H9 (cell line): ENCODE data around the gene SLC35F3. TPM values are rescaled to one million over a fixed set of nuclear protein-coding genes. Genes with fewer than 3 reads are reported as not detected.

Experiments
- DNase-seq: peaks from one replicate; pipeline ENCODE4 v3.0.0-alpha.2; 2017
- H2AFZ ChIP-seq: one replicate; pipeline ENCODE4 v1.6.1; 2013; ENCODE audit warnings: mild to moderate bottlenecking, low read length, control low read depth, moderate library complexity
- H2AK5ac ChIP-seq: 2 replicates; pipeline ENCODE4 v1.6.1; 2013; ENCODE audit warnings: low read length, control low read depth, mixed read lengths; ENCODE audit not compliant: insufficient read length
- H2BK120ac ChIP-seq: one replicate; pipeline ENCODE4 v1.6.1; 2013; ENCODE audit warnings: low read depth, mild to moderate bottlenecking, low read length, control low read depth, inconsistent platforms; ENCODE audit not compliant: poor library complexity, severe bottlenecking
- H2BK12ac ChIP-seq: 2 replicates; pipeline ENCODE4 v1.6.1; 2013; ENCODE audit warnings: low read length, control low read depth, mixed read lengths, low read depth; ENCODE audit not compliant: insufficient read length
- H2BK15ac ChIP-seq: 2 replicates; pipeline ENCODE4 v1.6.1; 2013; ENCODE audit warnings: low read depth, low read length, control low read depth
- H2BK20ac ChIP-seq: one replicate; pipeline ENCODE4 v1.6.1; 2013; ENCODE audit warnings: low read depth, mild to moderate bottlenecking, low read length, control low read depth, inconsistent platforms; ENCODE audit not compliant: poor library complexity, severe bottlenecking
- H2BK5ac ChIP-seq: 2 replicates; pipeline ENCODE4 v1.6.1; 2013; ENCODE audit warnings: low read length, control low read depth, mixed read lengths; ENCODE audit not compliant: insufficient read length
- H3K14ac ChIP-seq: 2 replicates; pipeline ENCODE4 v1.6.1; 2013; ENCODE audit warnings: low read length, control low read depth; ENCODE audit not compliant: insufficient read depth
- H3K18ac ChIP-seq: 2 replicates; pipeline ENCODE4 v1.6.1; 2013; ENCODE audit warnings: low read depth, mild to moderate bottlenecking, mixed read lengths, low read length, control low read depth; ENCODE audit not compliant: insufficient read length
- H3K23ac ChIP-seq: 2 replicates; pipeline ENCODE4 v1.6.1; 2013; ENCODE audit warnings: low read length, control low read depth, mixed read lengths, low read depth; ENCODE audit not compliant: insufficient read length
- H3K23me2 ChIP-seq: 2 replicates; pipeline ENCODE4 v1.6.1; 2013; ENCODE audit warnings: low read depth, mild to moderate bottlenecking, mixed read lengths, low read length, control low read depth; ENCODE audit not compliant: insufficient read length, poor library complexity, severe bottlenecking
- H3K27ac ChIP-seq: 2 replicates; pipeline ENCODE4 v1.5.1; 2013; ENCODE audit warnings: low read length, control low read depth, mixed read lengths, low read depth; ENCODE audit not compliant: insufficient read length
- H3K27me3 ChIP-seq: 2 replicates; pipeline ENCODE4 v1.6.1; 2013; ENCODE audit warnings: low read length, control low read depth, inconsistent platforms; ENCODE audit not compliant: insufficient read depth
- H3K4ac ChIP-seq: 2 replicates; pipeline ENCODE4 v1.6.1; 2013; ENCODE audit warnings: low read depth, mild to moderate bottlenecking, control low read depth, inconsistent platforms, low read length, moderate library complexity
- H3K4me1 ChIP-seq: 2 replicates; pipeline ENCODE4 v1.6.1; 2013; ENCODE audit warnings: low read length, control low read depth, inconsistent platforms; ENCODE audit not compliant: insufficient read depth
- H3K4me2 ChIP-seq: 2 replicates; pipeline ENCODE4 v1.6.1; 2013; ENCODE audit warnings: low read length, control low read depth, mixed read lengths; ENCODE audit not compliant: insufficient read length, insufficient read depth
- H3K56ac ChIP-seq: 2 replicates; pipeline ENCODE4 v1.6.1; 2013; ENCODE audit warnings: low read depth, mild to moderate bottlenecking, mixed read lengths, low read length, control low read depth; ENCODE audit not compliant: insufficient read length
- H3K79me1 ChIP-seq: 2 replicates; pipeline ENCODE4 v1.6.1; 2013; ENCODE audit warnings: low read depth, mild to moderate bottlenecking, moderate library complexity, low read length, control low read depth, inconsistent platforms; ENCODE audit not compliant: insufficient read depth, poor library complexity, severe bottlenecking
- H3K79me2 ChIP-seq: 2 replicates; pipeline ENCODE4 v1.6.1; 2013; ENCODE audit warnings: low read length, control low read depth, inconsistent platforms; ENCODE audit not compliant: insufficient read depth
- H3K9ac ChIP-seq: 2 replicates; pipeline ENCODE4 v1.6.1; 2013; ENCODE audit warnings: low read length, control low read depth, mixed read lengths; ENCODE audit not compliant: insufficient read length; ENCODE audit errors: extremely low read depth
- H3K9me3 ChIP-seq: one replicate; pipeline ENCODE4 v1.6.1; 2013; ENCODE audit warnings: low read depth, low read length, inconsistent platforms; ENCODE audit not compliant: control insufficient read depth
- H3T11ph ChIP-seq: one replicate; pipeline ENCODE4 v1.6.1; 2013; ENCODE audit warnings: mild to moderate bottlenecking, low read length, control low read depth, inconsistent platforms
- H4K20me1 ChIP-seq: one replicate; pipeline ENCODE4 v1.6.1; 2013; ENCODE audit not compliant: control insufficient read depth, insufficient read length, insufficient read depth
- H4K5ac ChIP-seq: 2 replicates; pipeline ENCODE4 v1.6.1; 2013; ENCODE audit warnings: low read depth, mild to moderate bottlenecking, mixed read lengths, low read length, control low read depth; ENCODE audit not compliant: insufficient read length
- H4K8ac ChIP-seq: replicated peaks from 2 replicates; pipeline ENCODE4 v1.6.1; 2013; ENCODE audit warnings: low read length, control low read depth, mixed read lengths, low read depth; ENCODE audit not compliant: insufficient read length
- H4K91ac ChIP-seq: 2 replicates; pipeline ENCODE4 v1.6.1; 2013; ENCODE audit warnings: low read depth, mild to moderate bottlenecking, moderate library complexity, mixed read lengths, low read length, control low read depth; ENCODE audit not compliant: insufficient read length
- H3K27ac Mint-ChIP-seq, 3 experiments: 2 replicates in 2 of 3; 3 replicates in 1 of 3; pipeline ENCODE4 v1.8.0; 2020 to 2021; ENCODE audit warnings: mixed read lengths in 3 of 3, mild to moderate bottlenecking in 1 of 3, moderate library complexity in 1 of 3
- H3K27me3 Mint-ChIP-seq: 2 replicates; pipeline ENCODE4 v1.8.0; 2021; ENCODE audit warnings: low read depth, mild to moderate bottlenecking, moderate library complexity, mixed read lengths
- H3K36me3 Mint-ChIP-seq, 3 experiments: 2 replicates in 2 of 3; 3 replicates in 1 of 3; pipeline ENCODE4 v1.8.0; 2020 to 2021; ENCODE audit warnings: low read depth in 3 of 3, mixed read lengths in 3 of 3; ENCODE audit not compliant: insufficient read depth in 1 of 3
- H3K4me1 Mint-ChIP-seq, 2 experiments: 2 replicates each; pipeline ENCODE4 v1.8.0; 2020; ENCODE audit warnings: mixed read lengths in 2 of 2
- H3K4me3 Mint-ChIP-seq, 2 experiments: 2 replicates in 1 of 2; 3 replicates in 1 of 2; pipeline ENCODE4 v1.8.0; 2020 to 2021; ENCODE audit warnings: mild to moderate bottlenecking in 2 of 2, mixed read lengths in 2 of 2, moderate library complexity in 1 of 2
- H3K9me3 Mint-ChIP-seq, 2 experiments: 2 replicates in 1 of 2; 3 replicates in 1 of 2; pipeline ENCODE4 v1.8.0; 2020; ENCODE audit warnings: mild to moderate bottlenecking in 2 of 2, mixed read lengths in 2 of 2, moderate library complexity in 1 of 2
- WGBS: extraction: QIAGEN DNeasy Blood & Tissue Kit; methylation state at CpG from one replicate; pipeline ENCODE4 v1.1.7; 2013; ENCODE audit warnings: missing lambda C conversion rate, low lambda C conversion rate, mixed read lengths; ENCODE audit not compliant: insufficient read length; ENCODE audit errors: extremely low coverage; 5-methylcytosine and 5-hydroxymethylcytosine counted together
- total RNA-seq: library from RNA; stranded (reverse); gene quantifications from 2 replicates; pipeline ENCODE4 v1.2.1, GENCODE V29; 2021
- TF ChIP-seq, protein P1 (sequence below): fragments of 200-600 bp; sonication (generic); conservative IDR thresholded peaks from 3 replicates; pipeline ENCODE4 v1.8.0; 2021; ENCODE audit warnings: antibody characterized with exemption, mild to moderate bottlenecking

SLC35F3 gene
- total RNA-seq, 1 experiment from 2014 or later: 0.81 TPM

DNA sequence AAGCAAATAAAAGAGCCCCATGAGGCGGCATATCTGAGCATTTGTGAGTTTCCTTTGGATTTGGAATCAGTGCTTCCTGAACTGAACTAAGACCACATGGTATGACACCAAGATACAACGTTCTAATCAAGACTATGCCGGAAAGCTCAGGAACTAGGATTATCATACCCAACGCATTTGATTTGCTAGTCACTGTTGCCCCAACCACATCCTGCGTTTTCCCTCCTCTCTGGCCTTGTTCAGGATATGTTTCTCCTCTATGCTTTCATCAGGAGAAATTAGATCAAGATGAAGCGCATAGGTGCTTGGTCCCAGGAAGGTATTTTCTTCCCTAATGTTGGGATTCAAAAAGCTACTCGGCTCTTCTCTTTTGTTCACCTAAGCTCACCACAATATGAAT is 79.3 kb downstream of the SLC35F3 start:
- Histone ChIP-seq H3K79me1 (no peaks in the 10 kb centered on the region), H4K91ac (no peak overlapping the region), H2BK20ac (no peak overlapping the region), H2AFZ (no peak overlapping the region), H3K4me1 (peaks cover 3% of the 10 kb centered on the region; the same call in 1 of the 2 replicates), H3T11ph (no peak overlapping the region), H3K4ac (no peak overlapping the region), H3K79me2 (no peaks in the 10 kb centered on the region), H3K27me3 (no peaks in the 10 kb centered on the region), H4K20me1 (no peaks in the 10 kb centered on the region), H2BK120ac (no peak overlapping the region), H3K9me3 (no peaks in the 10 kb centered on the region), H3K23ac (no peak overlapping the region), H2BK15ac (no peak overlapping the region), H4K5ac (no peak overlapping the region), H2BK5ac (no peak overlapping the region), H3K23me2 (no peaks in the 10 kb centered on the region), H3K9ac (no peak overlapping the region), H3K27ac (no peak overlapping the region), H3K14ac (no peak overlapping the region), H2AK5ac (no peak overlapping the region), H3K18ac (no peak overlapping the region), H3K56ac (no peak overlapping the region), H2BK12ac (no peak overlapping the region), H4K8ac (no peak overlapping the region), H3K4me2 (no peak overlapping the region)
- Mint-ChIP-seq H3K36me3 (no peaks in the 10 kb centered on the region), H3K4me1 (peaks cover 0 to 5% of the 10 kb centered on the region in 2 experiments; a peak in 1 of 4 replicates), H3K27me3 (peaks cover 2% of the 10 kb centered on the region), H3K27ac (no peak overlapping the region), H3K9me3 (no peaks in the 10 kb centered on the region), H3K4me3 (no peak overlapping the region)
- no CpG with 5 or more reads among the region's 7 CpGs for WGBS
- DNase-seq: no peak
- TF ChIP-seq, protein P1, sequence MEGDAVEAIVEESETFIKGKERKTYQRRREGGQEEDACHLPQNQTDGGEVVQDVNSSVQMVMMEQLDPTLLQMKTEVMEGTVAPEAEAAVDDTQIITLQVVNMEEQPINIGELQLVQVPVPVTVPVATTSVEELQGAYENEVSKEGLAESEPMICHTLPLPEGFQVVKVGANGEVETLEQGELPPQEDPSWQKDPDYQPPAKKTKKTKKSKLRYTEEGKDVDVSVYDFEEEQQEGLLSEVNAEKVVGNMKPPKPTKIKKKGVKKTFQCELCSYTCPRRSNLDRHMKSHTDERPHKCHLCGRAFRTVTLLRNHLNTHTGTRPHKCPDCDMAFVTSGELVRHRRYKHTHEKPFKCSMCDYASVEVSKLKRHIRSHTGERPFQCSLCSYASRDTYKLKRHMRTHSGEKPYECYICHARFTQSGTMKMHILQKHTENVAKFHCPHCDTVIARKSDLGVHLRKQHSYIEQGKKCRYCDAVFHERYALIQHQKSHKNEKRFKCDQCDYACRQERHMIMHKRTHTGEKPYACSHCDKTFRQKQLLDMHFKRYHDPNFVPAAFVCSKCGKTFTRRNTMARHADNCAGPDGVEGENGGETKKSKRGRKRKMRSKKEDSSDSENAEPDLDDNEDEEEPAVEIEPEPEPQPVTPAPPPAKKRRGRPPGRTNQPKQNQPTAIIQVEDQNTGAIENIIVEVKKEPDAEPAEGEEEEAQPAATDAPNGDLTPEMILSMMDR: no peak
